ENCODE measurements around the gene DVL3. TPM values are rescaled to one million over a fixed set of nuclear protein-coding genes. Genes with fewer than 3 reads are reported as not detected.
A peak's percentile ranks its signal among the peaks of the same experiment; 100 is the strongest.

DVL3 gene
- total RNA-seq, 4 donors from 2014 or later: 36.5 to 58.1 (median 48.0) TPM

DNA sequence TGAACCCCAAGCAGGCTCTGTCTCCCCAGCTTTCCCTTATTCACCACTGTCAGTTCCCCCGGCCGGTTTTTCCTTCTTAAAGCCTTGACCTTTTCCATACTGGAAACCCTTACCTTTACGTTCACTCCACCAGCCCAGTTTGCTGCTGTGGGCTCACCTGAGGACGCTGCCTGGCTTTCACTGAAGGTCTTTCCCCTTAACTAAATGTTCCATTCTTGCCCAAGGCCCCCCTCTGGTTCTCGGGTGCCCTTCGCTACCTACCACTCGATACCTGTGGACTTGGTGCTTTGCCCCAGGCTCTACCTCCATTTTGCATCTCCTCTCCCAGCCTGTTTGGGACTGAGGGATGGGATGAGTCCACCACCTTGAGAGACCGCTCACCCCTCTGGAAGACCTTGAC lies 20.3 kb downstream of the DVL3 start:
- intact Hi-C loops (cut with DNase I; ENCODE audit: low total_unique reads): loop anchor here (2.0 kb wide), 3 partner anchors 21 to 159 kb away; partner anchors contain the start of genes ABCC5, DVL3 and EIF2B5
- Histone ChIP-seq H3K9me3 (no peaks in the 10 kb centered on the region), H3K4me3 (peak overlapping the region; percentile 95 to 98 (median 96)), H3K4me1 (peaks cover 29 to 39% of the 10 kb centered on the region in 2 donors), H3K36me3 (peaks cover 6 to 59% of the 10 kb centered on the region in 2 donors), H3K27ac (peak overlapping the region; percentile 97 to 99 (median 98)), H3K27me3 (no peaks in the 10 kb centered on the region)
- TF ChIP-seq, protein P1, sequence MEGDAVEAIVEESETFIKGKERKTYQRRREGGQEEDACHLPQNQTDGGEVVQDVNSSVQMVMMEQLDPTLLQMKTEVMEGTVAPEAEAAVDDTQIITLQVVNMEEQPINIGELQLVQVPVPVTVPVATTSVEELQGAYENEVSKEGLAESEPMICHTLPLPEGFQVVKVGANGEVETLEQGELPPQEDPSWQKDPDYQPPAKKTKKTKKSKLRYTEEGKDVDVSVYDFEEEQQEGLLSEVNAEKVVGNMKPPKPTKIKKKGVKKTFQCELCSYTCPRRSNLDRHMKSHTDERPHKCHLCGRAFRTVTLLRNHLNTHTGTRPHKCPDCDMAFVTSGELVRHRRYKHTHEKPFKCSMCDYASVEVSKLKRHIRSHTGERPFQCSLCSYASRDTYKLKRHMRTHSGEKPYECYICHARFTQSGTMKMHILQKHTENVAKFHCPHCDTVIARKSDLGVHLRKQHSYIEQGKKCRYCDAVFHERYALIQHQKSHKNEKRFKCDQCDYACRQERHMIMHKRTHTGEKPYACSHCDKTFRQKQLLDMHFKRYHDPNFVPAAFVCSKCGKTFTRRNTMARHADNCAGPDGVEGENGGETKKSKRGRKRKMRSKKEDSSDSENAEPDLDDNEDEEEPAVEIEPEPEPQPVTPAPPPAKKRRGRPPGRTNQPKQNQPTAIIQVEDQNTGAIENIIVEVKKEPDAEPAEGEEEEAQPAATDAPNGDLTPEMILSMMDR (IDR thresholded peaks at IDR 0.05 in 4 of 5, conservative IDR thresholded peaks at IDR 0.05 in 1 of 5): no peak
- TF ChIP-seq POLR2A (IDR thresholded peaks at IDR 0.05): no peak
- in situ Hi-C loops (cut with MboI; ENCODE audit: low sequenced_read_pairs in 4 of 4): loop anchor here in 2 of 4 donors (5.0 to 10.0 kb wide), 2 partner anchors 137 to 139 kb away; partner anchors contain the start of gene EIF4G1 (in 2 of the 2)
- DNase-seq (no peak), ATAC-seq (no peak)

DNA sequence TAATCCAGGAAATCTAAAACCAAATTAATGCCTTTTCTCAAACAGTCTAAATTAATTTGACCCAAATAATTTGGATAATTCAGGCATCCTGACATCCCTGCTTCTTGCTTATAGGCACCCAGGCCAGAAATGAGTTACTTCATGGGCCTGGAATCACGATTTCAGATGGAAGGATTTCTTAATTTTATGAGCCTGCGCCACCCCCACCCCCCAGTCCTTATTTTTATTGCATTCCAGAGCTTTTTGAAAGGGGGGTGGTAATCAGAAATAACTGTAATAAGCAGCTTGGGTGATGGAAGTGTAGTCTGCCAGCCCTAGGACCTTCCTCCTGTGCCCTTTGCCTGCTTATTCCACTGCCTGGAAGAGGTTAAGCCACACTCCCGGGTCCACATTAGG lies 20.8 kb downstream of the DVL3 start:
- no peak for ATAC-seq
- TF ChIP-seq, protein P1 (IDR thresholded peaks at IDR 0.05 in 4 of 5, conservative IDR thresholded peaks at IDR 0.05 in 1 of 5): no peak
- TF ChIP-seq POLR2A (IDR thresholded peaks at IDR 0.05): no peak
- H3K27ac ChIP-seq: peak overlapping the region; percentile 97 to 99 (median 98)
- peaks cover 29 to 39% of the 10 kb centered on the region in 2 donors for H3K4me1 ChIP-seq
- DNase-seq: no peak
- in situ Hi-C loops (cut with MboI; ENCODE audit: low sequenced_read_pairs in 4 of 4): loop anchor here in 2 of 4 donors (5.0 to 10.0 kb wide), 2 partner anchors 136 to 139 kb away; partner anchors contain the start of gene EIF4G1 (in 2 of the 2)
- peak overlapping the region; percentile 95 to 98 (median 96) for H3K4me3 ChIP-seq
- H3K27me3 ChIP-seq: no peaks in the 10 kb centered on the region
- peaks cover 7 to 59% of the 10 kb centered on the region in 2 donors for H3K36me3 ChIP-seq
- intact Hi-C loops (cut with DNase I; ENCODE audit: low total_unique reads): loop anchor here (2.0 kb wide), 3 partner anchors 21 to 159 kb away; partner anchors contain the start of genes ABCC5, DVL3 and EIF2B5
- no peaks in the 10 kb centered on the region for H3K9me3 ChIP-seq

DNA sequence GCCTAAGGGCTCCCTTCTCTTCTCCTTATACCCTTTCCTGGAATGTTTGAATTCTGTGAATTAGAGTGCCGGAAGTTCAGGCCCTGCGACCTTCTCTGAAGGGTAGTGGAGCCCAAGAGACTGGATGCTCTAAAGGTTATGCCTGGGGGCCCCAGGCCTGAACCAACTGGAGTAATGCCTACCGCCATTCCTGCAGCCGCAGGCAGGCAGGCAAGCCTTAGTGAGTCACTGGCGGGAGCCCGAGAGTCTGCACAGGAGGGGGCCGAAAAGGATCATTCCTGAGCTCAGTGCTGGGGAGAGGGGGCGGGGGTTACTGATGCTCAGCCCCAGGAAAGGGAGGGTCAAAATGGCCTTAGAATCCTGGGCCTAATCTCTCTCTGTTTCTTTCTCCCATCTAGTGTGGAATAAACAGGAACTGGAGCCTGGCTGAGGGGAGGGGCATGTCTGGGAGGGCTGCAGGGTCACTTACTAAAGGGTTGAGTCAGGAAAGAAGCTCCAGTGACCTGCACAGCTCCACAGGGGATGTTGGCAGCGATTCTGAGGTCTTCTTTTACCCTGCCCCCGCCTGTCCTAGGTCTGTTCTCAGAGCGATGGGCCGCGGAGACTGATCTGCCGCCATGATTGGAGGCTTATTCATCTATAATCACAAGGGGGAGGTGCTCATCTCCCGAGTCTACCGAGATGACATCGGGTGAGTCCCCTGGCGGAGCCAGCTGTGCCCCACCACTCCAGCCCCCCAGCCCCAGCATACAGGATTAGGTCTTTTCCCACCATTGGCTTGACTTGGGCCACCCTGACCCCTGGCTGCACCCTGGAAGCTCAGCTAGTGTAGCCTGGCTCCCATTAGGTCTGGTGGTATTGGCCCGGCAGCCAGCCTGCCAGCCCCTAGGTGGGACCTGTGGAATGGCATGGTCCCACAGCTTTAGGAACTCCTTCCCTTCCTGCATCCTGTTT lies 21.5 kb downstream of the DVL3 start:
- DNase-seq (peak; percentile 38 to 53), ATAC-seq (peak in 1 of 2 donors; percentile 13)
- no peak for TF ChIP-seq POLR2A (IDR thresholded peaks at IDR 0.05)
- TF ChIP-seq, protein P1 (IDR thresholded peaks at IDR 0.05 in 4 of 5, conservative IDR thresholded peaks at IDR 0.05 in 1 of 5): no peak
- H3K9me3 ChIP-seq: no peaks in the 10 kb centered on the region
- H3K27ac ChIP-seq: peak overlapping the region; percentile 97 to 99 (median 98)
- H3K4me1 ChIP-seq: peaks cover 29 to 39% of the 10 kb centered on the region in 2 donors
- no peaks in the 10 kb centered on the region for H3K27me3 ChIP-seq
- intact Hi-C loops (cut with DNase I; ENCODE audit: low total_unique reads) (no loop called here), in situ Hi-C loops (cut with MboI; ENCODE audit: low sequenced_read_pairs in 4 of 4) (loop anchor here in 2 of 4 donors (5.0 to 10.0 kb wide), 2 partner anchors 136 to 138 kb away; partner anchors contain the start of gene EIF4G1 (in 2 of the 2))
- peaks cover 11 to 59% of the 10 kb centered on the region in 2 donors for H3K36me3 ChIP-seq
- peak overlapping the region; percentile 95 to 98 (median 96) for H3K4me3 ChIP-seq

DNA sequence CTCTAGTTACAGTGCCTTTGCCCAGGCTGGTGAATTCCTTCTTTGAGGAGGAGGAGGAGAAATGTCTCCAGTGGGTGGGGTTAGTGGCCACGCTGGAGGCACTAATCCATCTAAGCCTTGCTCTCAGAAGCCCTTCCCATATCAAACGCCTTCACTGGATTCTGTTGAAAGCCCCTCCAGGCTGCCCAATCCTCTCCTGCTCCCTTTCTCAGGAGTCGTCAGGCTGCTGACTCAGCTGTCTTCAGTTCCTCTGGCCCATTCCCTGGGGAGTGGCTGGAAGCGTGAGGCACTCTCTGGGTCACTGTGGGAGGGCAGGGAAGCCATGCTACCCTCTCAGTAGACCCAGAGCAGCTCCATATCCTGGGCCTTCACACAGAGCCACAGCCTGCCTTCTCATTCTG lies 22.2 kb downstream of the DVL3 start:
- Histone ChIP-seq H3K27me3 (no peaks in the 10 kb centered on the region), H3K27ac (peak overlapping the region; percentile 97 to 99 (median 98))

More for the DNA sequence above, 22.2 kb downstream of the DVL3 start:
- peaks cover 14 to 59% of the 10 kb centered on the region in 2 donors for H3K36me3 ChIP-seq
- H3K4me1 ChIP-seq: peaks cover 29 to 39% of the 10 kb centered on the region in 2 donors
- DNase-seq: no peak
- in situ Hi-C loops (cut with MboI; ENCODE audit: low sequenced_read_pairs in 4 of 4): loop anchor here in 2 of 4 donors (5.0 to 10.0 kb wide), 2 partner anchors 135 to 137 kb away; partner anchors contain the start of gene EIF4G1 (in 2 of the 2)
- intact Hi-C loops (cut with DNase I; ENCODE audit: low total_unique reads): no loop called here
- H3K4me3 ChIP-seq: peak overlapping the region; percentile 95 to 98 (median 96)
- no peaks in the 10 kb centered on the region for H3K9me3 ChIP-seq
- TF ChIP-seq, protein P1 (IDR thresholded peaks at IDR 0.05 in 4 of 5, conservative IDR thresholded peaks at IDR 0.05 in 1 of 5): no peak
- TF ChIP-seq POLR2A (IDR thresholded peaks at IDR 0.05): no peak
- ATAC-seq: no peak

Data from gastrocnemius medialis (tissue), 4 donors.